Measurements from ENCODE around the gene TM4SF4.
"Not testable (repeated sequence)": the region's sequence is repeated elsewhere in the genome, so short reads cannot be mapped to it uniquely, and the experiment has no call there.

The TM4SF4 gene

DNA sequence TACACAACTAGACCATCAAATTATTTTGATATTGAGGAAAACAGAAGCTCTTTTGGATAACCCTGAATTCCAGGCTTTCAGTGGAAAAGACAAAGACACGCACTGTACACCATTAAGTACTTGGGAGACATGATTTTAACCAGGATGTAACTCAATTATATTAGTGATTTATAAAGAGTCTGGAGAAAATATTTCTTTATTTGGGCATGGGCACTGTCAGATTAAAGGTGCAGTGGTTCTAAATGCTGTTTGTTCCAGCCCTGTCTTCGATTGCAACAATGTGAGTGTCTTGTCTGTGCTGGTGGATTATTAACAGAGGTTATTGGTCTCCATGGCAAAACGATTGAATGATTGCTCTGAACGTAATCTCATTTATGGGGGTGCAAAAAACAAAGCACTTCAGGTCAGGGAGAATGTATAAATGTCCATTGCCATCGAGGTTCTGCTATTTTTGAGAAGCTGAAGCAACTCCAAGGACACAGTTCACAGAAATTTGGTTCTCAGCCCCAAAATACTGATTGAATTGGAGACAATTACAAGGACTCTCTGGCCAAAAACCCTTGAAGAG lies at the start of gene TM4SF4:
Gene TM4SF4 (plus strand): TSS at position 448 of the 568 bp plus-strand sequence. CDS start 181 bp downstream, outside the sequence.
- DNase-seq (ENCODE audit: low read depth) = no peak

DNA sequence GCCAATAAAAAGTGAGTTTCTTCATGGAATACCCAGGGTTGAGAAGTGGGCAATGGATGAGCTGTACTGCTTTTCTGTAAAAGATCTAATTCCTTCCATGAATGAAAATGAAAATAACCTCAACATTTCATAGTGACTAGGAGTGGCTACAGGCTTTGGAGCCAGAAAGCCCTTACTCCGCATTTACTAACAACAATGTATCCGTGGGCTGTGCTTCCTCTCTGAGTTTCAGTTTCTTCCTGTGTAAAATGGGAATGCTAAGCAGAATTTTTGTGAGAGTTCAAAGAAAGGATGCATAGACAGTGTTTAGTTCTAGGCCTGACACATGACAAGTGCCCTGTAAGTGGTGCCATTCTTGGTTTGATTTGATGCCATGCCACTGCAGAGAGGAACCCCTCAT lies 49.6 kb upstream of the TM4SF4 start:
- DNase-seq (ENCODE audit: low read depth) = no peak

- DNase-seq (ENCODE audit: low read depth) = no peak
These were observed 48.2 kb upstream of the TM4SF4 start for GRCh38 chr3:149426325-149426724.

DNA sequence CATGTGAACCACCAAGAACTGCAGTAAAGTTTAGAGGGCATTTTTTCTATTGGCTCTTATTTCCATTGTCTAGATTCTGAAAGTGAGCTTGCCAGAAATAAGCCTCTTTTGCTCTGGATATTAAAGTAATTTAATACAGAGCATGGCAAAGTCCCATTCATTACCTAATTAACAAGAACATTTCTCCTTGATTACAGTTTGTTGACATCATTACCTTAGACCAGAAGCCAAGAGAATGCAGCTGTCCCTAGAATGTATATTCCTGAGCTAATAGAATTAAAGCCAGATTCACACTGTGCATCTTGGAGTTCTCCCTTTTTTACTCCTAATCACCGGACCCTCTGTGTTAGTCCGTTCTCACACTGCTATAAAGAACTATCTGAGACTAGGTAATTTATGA lies 46.4 kb upstream of the TM4SF4 start:
- no peak for DNase-seq (ENCODE audit: low read depth)

DNA sequence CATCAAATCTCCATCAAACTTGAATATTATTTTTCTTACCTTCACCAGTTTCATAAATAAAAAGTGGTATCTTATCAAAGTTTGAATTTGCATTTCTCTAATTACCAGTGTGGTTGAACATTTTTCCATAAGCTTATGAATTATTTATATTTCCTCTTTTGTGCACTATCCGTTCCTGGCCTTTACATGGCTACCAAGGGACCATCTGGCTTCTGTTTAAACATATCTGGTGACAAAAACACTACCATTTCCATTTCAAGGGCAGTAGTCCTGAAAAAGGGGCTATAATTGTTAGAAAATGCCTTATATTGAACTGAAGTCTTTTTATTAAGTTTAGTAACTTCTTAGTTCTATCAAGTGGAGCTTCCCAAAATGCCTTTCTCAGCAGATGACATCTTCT lies 44.3 kb upstream of the TM4SF4 start:
- no peak for DNase-seq (ENCODE audit: low read depth)

DNA sequence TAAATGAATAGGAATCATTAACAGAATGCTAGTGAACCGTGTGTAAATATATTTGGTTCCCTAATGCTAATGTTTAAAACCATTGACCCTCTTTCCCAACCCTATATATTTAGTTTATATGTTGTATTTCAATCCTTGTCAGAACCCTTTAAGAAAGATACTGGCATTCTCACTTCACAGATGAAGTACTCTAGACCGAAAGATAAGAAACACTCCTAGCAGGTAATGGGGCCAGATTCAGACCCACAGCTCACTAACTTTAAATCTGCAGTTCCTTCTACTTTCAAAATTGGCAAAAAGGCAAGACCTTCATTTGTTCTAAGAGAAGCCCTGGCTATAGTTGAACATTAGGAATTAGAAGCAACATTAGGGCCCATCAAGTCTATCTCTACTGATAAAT lies 42.3 kb upstream of the TM4SF4 start:
- no peak for DNase-seq (ENCODE audit: low read depth)

DNA sequence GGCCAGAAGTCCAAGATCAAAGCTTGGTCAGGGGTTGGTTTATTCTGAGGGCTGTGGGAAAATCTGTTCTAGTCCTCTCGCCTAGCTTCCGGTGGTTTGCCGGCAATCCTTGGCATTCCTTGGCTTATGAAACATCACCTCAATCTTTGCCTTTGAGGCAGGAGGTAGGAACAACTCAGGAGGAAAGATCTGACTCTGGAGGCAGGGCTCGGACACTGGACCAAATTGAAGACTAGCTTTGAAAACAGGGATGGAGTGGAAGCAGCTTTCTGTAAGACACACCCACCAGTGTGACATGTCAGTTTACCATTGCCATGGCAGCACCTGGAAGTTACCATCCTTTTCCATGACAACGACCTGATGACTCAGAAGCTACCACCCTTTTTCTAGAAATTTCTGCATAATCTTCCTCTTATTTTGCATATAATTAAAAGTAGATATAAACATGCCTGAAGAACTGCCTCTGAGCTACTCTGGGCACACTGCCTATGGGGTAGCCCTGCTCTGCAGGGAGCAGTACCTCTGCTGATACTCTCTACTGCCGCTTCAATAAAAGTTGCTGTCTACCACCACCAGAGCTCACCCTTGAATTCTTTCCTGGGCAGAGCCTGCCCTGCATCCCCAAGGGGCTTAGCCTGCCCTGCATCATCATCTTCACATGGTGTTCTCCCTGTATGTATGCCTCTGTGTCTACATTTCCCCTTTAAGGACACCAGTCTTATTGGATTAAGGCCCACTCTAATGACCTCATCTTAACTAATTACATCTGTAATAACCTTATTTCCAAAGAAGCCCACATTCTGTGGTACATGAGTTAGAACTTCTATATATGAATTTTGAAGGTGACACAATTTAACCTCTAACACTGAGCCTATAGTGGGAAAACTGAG lies 38.3 kb upstream of the TM4SF4 start:
- DNase-seq (ENCODE audit: low read depth) = no peak

DNA sequence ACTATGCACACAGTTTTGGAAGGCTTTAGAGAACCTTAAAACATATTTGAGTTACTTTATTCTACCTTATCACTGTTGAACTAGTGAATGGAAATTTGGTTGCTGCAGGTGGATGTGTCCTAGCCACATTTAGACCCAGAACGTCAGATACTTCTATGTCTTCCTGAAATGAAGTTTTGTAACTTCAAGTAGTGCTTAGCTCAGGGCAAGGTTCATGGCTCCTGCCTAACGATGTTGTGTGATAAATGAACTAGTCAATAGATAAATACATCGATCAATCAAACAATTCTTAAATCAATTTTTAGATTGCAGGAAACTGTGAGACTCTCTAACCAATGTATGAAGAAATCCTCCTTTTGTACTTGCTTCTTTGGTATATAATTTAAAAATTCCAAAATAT lies 37.2 kb upstream of the TM4SF4 start:
- no peak for DNase-seq (ENCODE audit: low read depth)

GRCh38 chr3:149437710-149438109 lies 36.8 kb upstream of the TM4SF4 start:
- DNase-seq (ENCODE audit: low read depth) = no peak

- no peak for DNase-seq (ENCODE audit: low read depth)
These were observed 35.5 kb upstream of the TM4SF4 start for GRCh38 chr3:149438981-149439380.

- no peak for DNase-seq (ENCODE audit: low read depth)
These were observed 32.9 kb upstream of the TM4SF4 start for GRCh38 chr3:149441642-149442041.

GRCh38 chr3:149442043-149442442 lies 32.5 kb upstream of the TM4SF4 start:
- DNase-seq (ENCODE audit: low read depth) = no peak

DNA sequence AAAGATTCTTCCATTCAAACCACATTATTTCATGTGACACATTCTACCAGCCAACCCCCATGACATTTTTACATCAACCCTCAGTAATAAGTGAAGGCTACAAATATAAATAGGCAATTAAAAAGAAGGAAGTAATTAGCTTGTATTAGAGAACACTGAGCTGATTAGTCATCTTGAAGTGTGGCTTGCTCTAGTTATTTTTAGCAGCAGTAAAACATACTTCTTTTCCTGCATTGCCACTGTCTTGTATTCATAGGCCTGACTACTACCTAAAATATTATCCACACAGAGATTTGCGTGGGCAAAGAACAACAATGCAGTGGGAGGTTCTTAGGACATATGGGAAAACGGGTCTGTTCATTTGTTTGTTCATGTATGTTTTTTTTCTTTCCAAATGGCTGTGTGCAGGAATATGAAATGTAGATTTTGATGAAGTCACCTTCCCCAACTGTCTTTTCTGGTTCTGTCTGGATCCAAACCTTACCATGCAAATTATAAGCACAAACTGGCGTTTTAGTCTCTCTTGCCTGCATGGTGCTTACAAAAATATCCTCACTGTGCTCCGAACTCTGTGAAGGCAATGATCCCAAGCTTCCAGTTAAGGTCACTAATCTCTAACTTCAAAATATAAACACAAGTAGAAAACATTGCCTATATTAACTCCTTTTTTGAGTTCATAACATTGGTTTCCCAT lies 31.5 kb upstream of the TM4SF4 start:
- DNase-seq (ENCODE audit: low read depth) = no peak

GRCh38 chr3:149443545-149443912 lies 31.0 kb upstream of the TM4SF4 start:
- DNase-seq (ENCODE audit: low read depth) = no peak

DNA sequence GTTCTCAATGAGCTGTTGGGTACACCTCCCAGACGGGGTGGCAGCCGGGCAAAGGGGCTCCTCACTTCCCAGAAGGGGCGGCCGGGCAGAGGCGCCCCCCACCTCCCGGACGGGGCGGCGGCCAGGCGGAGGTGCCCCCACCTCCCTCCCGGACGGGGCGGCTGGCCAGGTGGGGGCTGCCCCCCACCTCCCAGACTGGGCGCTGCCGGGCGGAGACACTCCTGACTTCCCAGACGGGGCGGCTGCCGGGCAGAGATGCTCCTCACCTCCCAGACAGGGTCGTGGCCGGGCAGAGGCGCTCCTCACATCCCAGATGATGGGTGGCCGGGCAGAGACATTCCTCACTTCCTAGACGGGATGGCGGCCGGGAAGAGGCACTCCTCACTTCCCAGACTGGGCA lies 29.6 kb upstream of the TM4SF4 start:
- not testable (repeated sequence) for DNase-seq (ENCODE audit: low read depth)

- no peak for DNase-seq (ENCODE audit: low read depth)
These were observed 26.1 kb upstream of the TM4SF4 start for GRCh38 chr3:149448331-149448831.

- no peak for DNase-seq (ENCODE audit: low read depth)
These were observed 25.3 kb upstream of the TM4SF4 start for GRCh38 chr3:149449182-149449581.

- DNase-seq (ENCODE audit: low read depth) = no peak
These were observed 24.7 kb upstream of the TM4SF4 start for GRCh38 chr3:149449799-149450198.

DNA sequence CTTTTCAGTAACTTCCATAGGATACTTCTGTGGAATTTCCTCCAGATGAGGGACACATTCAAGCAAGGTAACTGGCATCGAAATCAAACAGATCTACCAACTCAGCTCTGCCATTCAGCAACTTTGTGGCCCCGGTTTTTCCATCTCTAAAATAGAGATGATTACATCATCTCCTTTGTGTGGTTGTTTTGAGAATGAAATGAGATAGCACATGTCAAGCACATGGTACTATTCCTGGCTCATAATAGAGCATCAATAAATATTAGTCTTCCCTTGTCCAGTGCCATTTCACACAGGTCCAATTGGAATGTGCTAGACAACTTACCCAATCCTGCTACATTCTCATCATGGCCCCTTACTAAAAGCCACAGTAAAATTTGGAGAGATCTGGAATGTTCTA lies 24.2 kb upstream of the TM4SF4 start:
- no peak for DNase-seq (ENCODE audit: low read depth)

DNA sequence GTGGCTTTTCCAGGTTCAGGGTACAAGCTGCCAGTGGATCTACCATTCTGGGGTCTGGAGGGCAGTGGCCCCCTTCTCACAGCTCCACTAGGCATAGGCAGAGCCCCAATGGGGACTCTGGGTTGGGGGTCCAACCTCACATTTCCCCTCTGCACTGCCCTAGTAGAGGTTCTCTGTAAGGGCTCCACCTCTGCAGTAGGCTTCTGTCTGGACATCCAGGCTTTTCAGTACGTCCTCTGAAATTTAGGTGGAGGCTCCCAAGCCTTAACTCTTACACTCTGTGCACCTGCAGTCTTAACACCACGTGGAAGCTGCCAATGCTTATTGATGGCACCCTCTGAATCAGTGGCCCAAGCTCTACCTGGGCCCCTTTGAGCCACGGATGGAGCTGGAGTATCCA lies 22.5 kb upstream of the TM4SF4 start:
- DNase-seq (ENCODE audit: low read depth) = no peak

DNA sequence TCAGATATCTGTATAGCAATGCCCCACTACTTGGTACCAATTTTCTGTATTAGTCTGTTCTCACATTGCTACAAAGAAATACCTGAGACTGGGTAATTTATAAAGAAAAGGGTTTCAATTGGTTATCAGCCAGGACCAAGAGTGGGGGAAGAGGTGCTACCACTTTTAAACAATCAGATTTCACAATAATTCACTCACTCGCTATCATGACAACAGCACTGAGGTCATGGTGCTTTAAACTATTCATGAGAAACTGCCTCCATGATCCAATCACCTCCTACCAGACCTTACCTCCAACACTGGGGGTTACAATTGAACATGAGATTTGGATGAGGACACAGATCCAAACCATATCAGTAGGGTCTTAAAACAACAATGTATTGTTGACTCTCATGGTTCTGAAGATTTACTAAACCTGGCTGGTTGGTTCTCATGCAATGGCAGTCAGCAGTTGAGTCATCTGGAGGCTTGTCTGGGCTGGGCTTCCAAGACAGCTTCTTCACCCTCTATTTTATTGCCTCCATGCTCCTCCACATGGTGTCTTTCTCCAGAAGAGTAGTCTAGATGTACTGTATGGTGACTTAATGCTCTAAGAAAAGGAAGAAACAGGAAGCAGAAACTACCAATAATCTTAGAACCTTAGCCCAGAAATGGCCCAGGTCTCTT lies 21.2 kb upstream of the TM4SF4 start:
- no peak for DNase-seq (ENCODE audit: low read depth)

DNA sequence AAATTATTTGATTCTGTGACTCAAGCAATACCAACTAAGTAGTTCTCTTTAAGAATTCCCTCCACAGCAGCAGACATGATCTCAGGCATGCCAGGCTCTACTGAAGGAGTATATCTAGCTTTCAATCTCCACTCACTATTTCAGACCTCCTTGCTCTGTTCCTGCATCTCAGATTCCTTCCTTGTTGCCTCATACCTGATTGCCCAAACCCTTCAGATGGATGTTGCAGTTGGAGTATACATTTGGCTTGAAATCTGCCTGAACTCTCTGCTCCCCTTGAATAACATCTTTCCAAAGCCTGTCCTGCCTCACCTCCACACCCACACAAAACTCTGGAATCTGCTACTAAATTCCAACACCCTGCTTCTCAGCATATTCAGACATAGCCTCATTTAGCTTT lies 19.8 kb upstream of the TM4SF4 start:
- no peak for DNase-seq (ENCODE audit: low read depth)
